Calu3 (cell line): ENCODE data around the gene WDR38. TPM values are rescaled to one million over a fixed set of nuclear protein-coding genes. Genes with fewer than 3 reads are reported as not detected.

Experiments used
- BruUV-seq: library from RNA; stranded (reverse); fragments of 400-500 nt; replicated peaks from 2 replicates; lab custom pipeline; 2021; lab: Mats Ljungman, UMichigan
- CTCF ChIA-PET: fragments of 300-600 bp; sonication (Branson Sonifier 250); formaldehyde crosslinking; loops from one replicate; lab custom pipeline; 2022; ENCODE audit warnings: antibody characterized with exemption; lab: Charles Lee
- DNase-seq: peaks from one replicate; pipeline ENCODE4 v3.0.0; 2022
- H3K27ac Mint-ChIP-seq: one replicate; pipeline ENCODE4 v1.8.0; 2022; ENCODE audit warnings: mixed read lengths; ENCODE audit not compliant: unreplicated experiment
- H3K27me3 Mint-ChIP-seq: one replicate; pipeline ENCODE4 v1.8.0; 2022; ENCODE audit warnings: mixed read lengths; ENCODE audit not compliant: unreplicated experiment
- H3K36me3 Mint-ChIP-seq: one replicate; pipeline ENCODE4 v1.8.0; 2022; ENCODE audit warnings: mild to moderate bottlenecking, moderate library complexity, mixed read lengths; ENCODE audit not compliant: insufficient read depth, unreplicated experiment
- H3K4me1 Mint-ChIP-seq: one replicate; pipeline ENCODE4 v1.8.0; 2022; ENCODE audit warnings: mild to moderate bottlenecking, low read depth, mixed read lengths; ENCODE audit not compliant: unreplicated experiment
- H3K4me3 Mint-ChIP-seq: one replicate; pipeline ENCODE4 v1.8.0; 2022; ENCODE audit warnings: mild to moderate bottlenecking, low read depth, moderate library complexity, mixed read lengths; ENCODE audit not compliant: unreplicated experiment
- H3K9me3 Mint-ChIP-seq: one replicate; pipeline ENCODE4 v1.8.0; 2022; ENCODE audit warnings: low read depth, mixed read lengths; ENCODE audit not compliant: unreplicated experiment
- CTCF ChIP-seq: fragments of 200-600 bp; IDR thresholded peaks from one replicate; pipeline ENCODE4 v1.8.0; 2022; ENCODE audit warnings: antibody characterized with exemption; ENCODE audit not compliant: unreplicated experiment
- intact Hi-C: fragments of 100-400 bp; cut with micrococcal nuclease; formaldehyde crosslinking; loops from one replicate; pipeline ENCODE4 v1.10.0; 2022; ENCODE audit not compliant: unreplicated experiment
- total RNA-seq: library from RNA; stranded (reverse); gene quantifications from 2 replicates; pipeline ENCODE4 v1.2.3, GENCODE V29; 2022

WDR38 gene
- total RNA-seq, 1 experiment from 2014 or later, result not detected

- no TSS peak for BruUV-seq
Measured at GRCh38 chr9:124855944-124856765, 2.9 kb downstream of the WDR38 start.

DNA sequence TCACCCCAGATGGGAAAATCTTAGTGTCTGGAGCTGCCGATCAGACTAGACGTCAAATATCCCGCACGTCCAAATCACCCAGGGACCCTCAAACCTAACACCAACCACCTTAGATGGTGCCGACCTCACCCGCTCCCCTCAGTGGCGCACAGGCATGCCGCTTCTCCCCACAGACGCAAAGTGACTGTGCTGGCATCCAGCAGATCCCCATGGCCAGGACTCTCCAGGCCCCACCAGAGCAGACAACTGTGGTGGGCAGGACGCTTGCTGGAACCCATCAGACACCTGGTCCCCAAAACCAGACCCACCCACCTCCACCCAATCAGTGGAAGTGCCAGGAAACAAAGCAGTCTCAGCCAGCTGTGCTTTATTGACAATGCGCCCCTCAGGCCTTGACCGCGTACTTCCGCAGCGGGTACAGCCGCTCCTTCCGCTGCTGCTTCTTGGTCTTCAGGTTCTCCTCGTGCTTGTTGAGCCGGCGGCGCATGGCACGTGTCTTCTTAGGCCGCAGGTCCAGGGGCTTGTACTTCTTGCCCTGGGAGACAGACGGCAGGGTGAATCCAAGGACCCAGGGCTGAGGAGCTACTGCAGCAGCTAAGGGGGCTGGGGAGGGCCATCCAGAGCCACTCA lies 4.4 kb downstream of the WDR38 start:
- BruUV-seq, result no TSS peak
- H3K36me3 Mint-ChIP-seq, result peaks cover 75% of the 10 kb centered on the region

More at GRCh38 chr9:124855944-124856765, 2.9 kb downstream of the WDR38 start:
- no peak for TF ChIP-seq CTCF
- DNase-seq, result peak; percentile 49
- intact Hi-C loops, result no loop called here
- CTCF ChIA-PET, result interaction anchor here (0.8 to 1.4 kb wide), 4 partner anchors 61 to 84 kb away, joined by 3 to 4 read pairs (median 4); no protein-coding TSS in a partner anchor
- Mint-ChIP-seq H3K36me3 (peaks cover 61% of the 10 kb centered on the region), H3K9me3 (no peaks in the 10 kb centered on the region), H3K27me3 (no peaks in the 10 kb centered on the region), H3K27ac (no peak overlapping the region), H3K4me1 (peaks cover 9% of the 10 kb centered on the region), H3K4me3 (no peak overlapping the region)

GRCh38 chr9:124858330-124859046 lies 5.2 kb downstream of the WDR38 start:
- intact Hi-C loops, result no loop called here
- Mint-ChIP-seq H3K4me3 (no peak overlapping the region), H3K9me3 (no peaks in the 10 kb centered on the region), H3K27me3 (no peaks in the 10 kb centered on the region), H3K4me1 (peaks cover 9% of the 10 kb centered on the region), H3K27ac (no peak overlapping the region), H3K36me3 (peaks cover 74% of the 10 kb centered on the region)
- CTCF ChIA-PET, result interaction anchor here (0.5 kb wide), 1 partner anchor 47 kb away, joined by 4 read pairs; no protein-coding TSS in a partner anchor
- no TSS peak for BruUV-seq
- no peak for DNase-seq
- TF ChIP-seq CTCF, result no peak

More for the DNA sequence above, 4.4 kb downstream of the WDR38 start:
- Mint-ChIP-seq H3K4me3 (no peak overlapping the region), H3K4me1 (peaks cover 9% of the 10 kb centered on the region), H3K9me3 (no peaks in the 10 kb centered on the region), H3K27me3 (no peaks in the 10 kb centered on the region), H3K27ac (no peak overlapping the region)
- no peak for DNase-seq
- CTCF ChIA-PET, result no interaction called here
- intact Hi-C loops, result no loop called here
- TF ChIP-seq CTCF, result no peak
